K562 treated with DMSO at 1 percent for 48 hours (cell line): ENCODE results near the gene CLEC2A. TPM values are rescaled to one million over a fixed set of nuclear protein-coding genes. Genes with fewer than 3 reads are reported as not detected.

Source experiments
- total RNA-seq: library from RNA; unstranded; fragments of 300-600 nt; gene quantifications from 2 replicates; pipeline ENCODE4 v1.2.3, GENCODE V29; 2022; ENCODE audit warnings: low replicate concordance; ENCODE audit errors: extremely low read depth

CLEC2A gene, protein sequence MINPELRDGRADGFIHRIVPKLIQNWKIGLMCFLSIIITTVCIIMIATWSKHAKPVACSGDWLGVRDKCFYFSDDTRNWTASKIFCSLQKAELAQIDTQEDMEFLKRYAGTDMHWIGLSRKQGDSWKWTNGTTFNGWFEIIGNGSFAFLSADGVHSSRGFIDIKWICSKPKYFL
- not detected in 2 replicates for total RNA-seq

DNA sequence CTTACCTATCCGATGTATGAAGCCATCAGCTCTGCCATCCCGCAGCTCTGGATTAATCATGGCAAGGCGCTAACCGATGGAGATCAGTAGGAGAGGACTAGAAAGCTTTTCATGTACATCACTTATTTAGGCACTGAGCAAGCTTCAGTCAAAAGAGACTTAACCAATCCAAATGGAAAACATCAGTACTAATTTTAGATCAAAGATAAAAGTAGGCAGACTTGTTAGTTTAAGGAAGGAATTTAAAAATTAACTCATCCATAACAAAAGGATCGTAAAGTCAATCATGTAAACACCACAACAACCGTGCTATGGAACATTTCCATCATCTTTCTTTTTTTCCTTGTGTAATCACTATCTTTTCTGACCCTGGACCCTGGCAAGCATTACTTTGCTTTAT is at the start of gene CLEC2A:
Gene CLEC2A (minus strand): TSS at position 101 of the 400 bp plus-strand sequence. CDS start 41 bp downstream, at position 60.

DNA sequence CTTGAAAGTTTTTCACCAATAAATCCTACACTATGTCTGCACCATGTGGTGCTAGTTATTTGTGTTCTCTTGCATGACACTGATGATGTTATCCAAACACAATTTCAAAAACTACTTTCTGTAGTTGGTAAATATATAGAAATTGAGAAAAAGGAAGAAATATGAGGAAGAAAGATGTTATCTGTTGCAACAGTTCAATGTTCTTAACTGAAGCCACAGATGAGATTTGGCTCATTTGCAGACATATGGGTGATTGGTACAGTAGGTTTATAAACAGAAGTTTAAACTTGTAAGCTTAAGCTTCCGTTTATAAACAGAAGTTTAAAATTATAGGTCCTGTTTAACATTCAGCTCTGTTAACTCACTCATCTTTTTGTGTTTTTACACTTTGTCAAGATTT is 39.0 kb upstream of the CLEC2A start, which contains the start of gene CLEC12A:
Gene CLEC12A (plus strand): TSS at position 229 of the 400 bp plus-strand sequence. CDS start 188 bp downstream, outside the sequence.

DNA sequence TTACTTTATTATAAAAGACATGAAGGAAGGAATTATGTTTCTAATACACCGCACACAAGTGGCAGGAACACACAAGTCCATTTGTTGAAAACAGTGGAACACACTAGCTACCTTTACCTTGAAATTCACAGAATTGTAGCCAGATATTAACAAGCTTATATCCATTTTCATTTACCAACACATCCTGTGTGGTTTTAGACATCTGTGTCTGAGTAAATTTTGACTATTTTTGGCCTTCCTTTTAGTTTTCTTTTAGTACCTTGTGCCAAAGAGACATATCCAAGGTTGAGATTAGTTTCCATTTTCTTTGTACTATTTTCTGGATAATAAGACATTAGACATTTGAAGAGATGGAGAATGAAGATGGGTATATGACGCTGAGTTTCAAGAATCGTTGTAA is 50.9 kb downstream of the CLEC2A start, which contains the start of gene KLRF2:
Gene KLRF2 (plus strand): TSS at position 244 of the 400 bp plus-strand sequence. CDS start 107 bp downstream, at position 351.

DNA sequence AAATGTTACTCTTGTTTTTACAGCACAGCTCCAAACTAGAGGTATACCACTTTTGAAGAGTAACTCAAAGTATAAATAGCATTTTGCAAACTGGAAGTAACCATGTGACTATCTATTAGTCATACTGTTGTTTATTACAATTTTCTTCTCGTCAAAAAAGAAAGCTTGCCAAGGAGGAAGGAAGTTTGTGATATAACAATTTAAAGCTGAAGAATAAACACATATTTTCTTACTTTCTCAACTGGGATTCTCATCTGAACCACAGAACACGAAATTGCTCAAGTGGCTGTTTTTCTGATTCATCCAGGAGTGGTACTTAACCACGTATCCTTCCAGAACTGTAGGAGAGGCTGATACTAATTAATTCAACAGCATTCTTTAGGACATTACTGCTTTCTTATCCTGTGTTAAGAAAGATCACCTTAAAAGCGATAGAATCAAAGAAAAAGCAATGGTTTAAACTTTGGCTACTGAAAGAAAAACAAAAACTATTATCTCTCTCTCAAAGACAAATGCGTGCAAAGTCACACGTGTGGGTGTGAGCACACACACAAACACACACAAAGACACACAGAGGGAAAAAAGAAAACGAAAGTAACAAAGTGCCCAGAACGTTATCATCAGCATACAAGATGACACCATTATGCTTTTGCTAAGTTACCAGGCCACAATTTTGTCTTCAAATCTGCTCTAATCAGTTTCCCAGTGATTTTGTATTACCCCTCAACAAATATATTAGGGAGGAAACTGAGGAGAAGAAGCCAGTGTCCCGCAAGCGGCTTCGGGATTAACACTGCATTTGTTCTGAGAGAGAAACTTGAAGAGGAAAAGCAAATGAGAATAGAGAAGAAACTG is 62.6 kb downstream of the CLEC2A start, which contains the start of gene CLEC2B:
Gene CLEC2B (minus strand): TSS at position 48 of the 855 bp plus-strand sequence.

Other genes starting within 250 kb of the CLEC2A start
- gene CLECL1, start 199.3 kb downstream of the CLEC2A start, total RNA-seq, result not detected in 2 replicates
- not detected in 2 replicates for gene CD69, start 171.5 kb downstream of the CLEC2A start, total RNA-seq
- gene KLRF1, start 104.9 kb downstream of the CLEC2A start, total RNA-seq, result not detected in 2 replicates
- not detected in 2 replicates for gene CLEC2B, start 63.0 kb downstream of the CLEC2A start, total RNA-seq
- not detected in 2 replicates for gene KLRF2, start 50.9 kb downstream of the CLEC2A start, total RNA-seq
- gene CLEC12A, start 39.0 kb upstream of the CLEC2A start, total RNA-seq, result not detected in 2 replicates
- not detected in 2 replicates for gene CLEC1B, start 66.8 kb upstream of the CLEC2A start, total RNA-seq
- gene CLEC12B, start 78.3 kb upstream of the CLEC2A start, total RNA-seq, result not detected in 2 replicates
- not detected in 2 replicates for gene CLEC9A, start 98.3 kb upstream of the CLEC2A start, total RNA-seq
- gene CLEC1A, start 166.6 kb upstream of the CLEC2A start, total RNA-seq, result not detected in 2 replicates
- not detected in 2 replicates for gene CLEC7A, start 197.8 kb upstream of the CLEC2A start, total RNA-seq
- not detected in 2 replicates for gene OLR1, start 239.8 kb upstream of the CLEC2A start, total RNA-seq
- not detected in 2 replicates for gene TMEM52B, start 246.7 kb upstream of the CLEC2A start, total RNA-seq